HCT116 (cell line): ENCODE measurements around the gene PSMD11. TPM values are rescaled to one million over a fixed set of nuclear protein-coding genes. Genes with fewer than 3 reads are reported as not detected.
A peak's percentile ranks its signal among the peaks of the same experiment; 100 is the strongest.

Experiments used
- ATAC-seq: fragments of 200-7000 bp; cut with Tn5 transposase; 2 replicates; pipeline ENCODE4 v1.9.1; 2020; ENCODE audit warnings: mild to moderate bottlenecking, moderate library complexity
- BruUV-seq: library from RNA; stranded (reverse); fragments of 400-500 nt; replicated peaks from 2 replicates; lab custom pipeline; 2021; lab: Mats Ljungman, UMichigan
- CTCF ChIA-PET: fragments of 300-600 bp; sonication (Branson Sonifier 250); formaldehyde crosslinking; loops from one replicate; lab custom pipeline; 2021; ENCODE audit warnings: antibody characterized with exemption; lab: Charles Lee
- POLR2A ChIA-PET: fragments of 300-600, 350-600 bp; sonication (Branson Sonifier 250); formaldehyde crosslinking; loops from one replicate; lab custom pipeline; 2021; ENCODE audit warnings: antibody characterized with exemption; lab: Charles Lee
- RAD21 ChIA-PET, 2 experiments: fragments of 300-600 bp; sonication (Branson Sonifier 250); formaldehyde crosslinking; loops; one replicate each; lab custom pipeline; 2023; ENCODE audit warnings: low total read pairs in 2 of 2; ENCODE audit not compliant: uncharacterized antibody in 2 of 2, unreplicated experiment in 2 of 2, low non-redundant PET in 1 of 2; lab: Charles Lee
- DNase-seq: peaks from one replicate; pipeline ENCODE4 v3.0.0-alpha.2; 2010; ENCODE audit warnings: low read depth, low spot score
- H2AFZ ChIP-seq: fragments of 200-600 bp; shearing (Covaris generic), sonication (generic); 2 replicates; pipeline ENCODE4 v1.6.1; 2017; ENCODE audit warnings: low read depth, mixed run types, mixed read lengths, antibody characterized with exemption, low read length; ENCODE audit not compliant: poor library complexity, severe bottlenecking
- H3K27ac ChIP-seq: 2 replicates; pipeline ENCODE4 v1.5.1; 2012; ENCODE audit warnings: low read depth, low read length
- H3K27me3 ChIP-seq: fragments of 200-600 bp; sonication (generic); 2 replicates; pipeline ENCODE4 v1.6.1; 2016; ENCODE audit warnings: mixed run types, low read length, mixed read lengths; ENCODE audit not compliant: insufficient read depth
- H3K36me3 ChIP-seq, 2 experiments: fragments of 200-500 bp in 1 of 2; fragments of 200-600 bp in 1 of 2; sonication (Bioruptor generic) in 1 of 2; sonication (generic) in 1 of 2; 2 replicates each; pipeline versions ENCODE4 v1.5.1 to v1.6.1; 2014 to 2016; ENCODE audit warnings: low read length in 2 of 2, inconsistent platforms in 1 of 2, mixed read lengths in 1 of 2, mixed run types in 1 of 2; ENCODE audit not compliant: insufficient read depth in 2 of 2, control insufficient read depth in 1 of 2
- H3K4me1 ChIP-seq, 2 experiments: fragments of 200-600 bp in 1 of 2; sonication (generic) in 1 of 2; 2 replicates each; pipeline versions ENCODE4 v1.5.1 to v1.6.1; 2012 to 2017; ENCODE audit warnings: low read length in 2 of 2, inconsistent platforms in 1 of 2, mild to moderate bottlenecking in 1 of 2, mixed read lengths in 1 of 2, mixed run types in 1 of 2, moderate library complexity in 1 of 2; ENCODE audit not compliant: insufficient read depth in 2 of 2, control insufficient read depth in 1 of 2
- H3K4me2 ChIP-seq: fragments of 200-600 bp; sonication (generic); 2 replicates; pipeline ENCODE4 v1.6.1; 2017; ENCODE audit warnings: mixed run types, low read length, mixed read lengths
- H3K4me3 ChIP-seq, 2 experiments: fragments of 200-600 bp in 1 of 2; sonication (generic) in 1 of 2; replicated peaks in 1 of 2; 2 replicates each; pipeline ENCODE4 v1.5.1; 2011 to 2016; ENCODE audit warnings: low read length in 2 of 2, control low read depth in 1 of 2, low read depth in 1 of 2, mild to moderate bottlenecking in 1 of 2, mixed read lengths in 1 of 2, mixed run types in 1 of 2
- H3K79me2 ChIP-seq: fragments of 200-600 bp; sonication (generic); 2 replicates; pipeline ENCODE4 v1.6.1; 2017; ENCODE audit warnings: mild to moderate bottlenecking, mixed run types, low read length, moderate library complexity, mixed read lengths; ENCODE audit not compliant: insufficient read depth
- H3K9ac ChIP-seq: fragments of 200-600 bp; sonication (generic); 2 replicates; pipeline ENCODE4 v1.6.1; 2016; ENCODE audit warnings: low read length, mixed read lengths
- H3K9me2 ChIP-seq: fragments of 200-600 bp; sonication (generic), shearing (Covaris generic); 2 replicates; pipeline ENCODE4 v1.6.1; 2017; ENCODE audit warnings: mixed run types, mild to moderate bottlenecking, moderate library complexity; ENCODE audit not compliant: insufficient read depth
- H3K9me3 ChIP-seq, 2 experiments: fragments of 200-500 bp in 1 of 2; fragments of 200-600 bp in 1 of 2; sonication (Bioruptor generic) in 1 of 2; sonication (generic) in 1 of 2; 2 replicates each; pipeline ENCODE4 v1.6.1; 2014 to 2017; ENCODE audit warnings: low read length in 2 of 2, mixed read lengths in 2 of 2, inconsistent platforms in 1 of 2, low read depth in 1 of 2, mild to moderate bottlenecking in 1 of 2, mixed run types in 1 of 2, moderate library complexity in 1 of 2; ENCODE audit not compliant: control insufficient read depth in 1 of 2, insufficient read depth in 1 of 2
- H4K20me1 ChIP-seq: fragments of 200-600 bp; sonication (generic), shearing (Covaris generic); 2 replicates; pipeline ENCODE4 v1.6.1; 2017; ENCODE audit warnings: mixed run types, mild to moderate bottlenecking, moderate library complexity; ENCODE audit not compliant: insufficient read depth
- FOSL1 ChIP-seq: IDR thresholded peaks from 2 replicates; pipeline ENCODE4 v1.6.1; 2012; ENCODE audit warnings: low read depth
- JUND ChIP-seq: IDR thresholded peaks from 2 replicates; pipeline ENCODE4 v1.6.1; 2012
- REST ChIP-seq: IDR thresholded peaks from 2 replicates; pipeline ENCODE4 v1.6.1; 2012; ENCODE audit warnings: low read depth
- intact Hi-C: fragments of 100-400 bp; cut with micrococcal nuclease; formaldehyde crosslinking; loops from 2 replicates; pipeline ENCODE4 v1.10.0; 2022
- total RNA-seq: library from RNA; stranded (reverse); gene quantifications from one replicate; pipeline ENCODE4 v1.2.1, GENCODE V29; 2021; ENCODE audit not compliant: unreplicated experiment

PSMD11 gene
- total RNA-seq, 1 experiment from 2014 or later = 143 TPM

- no peaks in the 10 kb centered on the region for H3K79me2 ChIP-seq
- H3K4me3 ChIP-seq = peak overlapping the region in 1 of 2 experiments; percentile 4; a peak in 1 of 4 replicates
- no peak overlapping the region for H2AFZ ChIP-seq
- DNase-seq = no peak
- peaks cover 21 to 44% of the 10 kb centered on the region in 2 experiments for H3K4me1 ChIP-seq
- 0 out of 2 replicates have a peak overlapping the region, but pooled peaks have one; percentile 20 for H3K9ac ChIP-seq
- TF ChIP-seq FOSL1 = peak; percentile 43; the same call in 1 of the 2 replicates
- peak; percentile 30; the same call in 1 of the 2 replicates for TF ChIP-seq JUND
- TF ChIP-seq REST = no peak
- intact Hi-C loops = no loop called here
- peak; percentile 64 for ATAC-seq
- RAD21 ChIA-PET = no interaction called here
- no peaks in the 10 kb centered on the region for H3K36me3 ChIP-seq
- H3K9me3 ChIP-seq = no peaks in the 10 kb centered on the region
- no peaks in the 10 kb centered on the region for H3K9me2 ChIP-seq
- BruUV-seq = no TSS peak
- CTCF ChIA-PET = interaction anchor here (1.0 kb wide), 1 partner anchor 35 kb away, joined by 3 read pairs; no protein-coding TSS in a partner anchor
- peak overlapping the region; percentile 55 for H3K4me2 ChIP-seq
- POLR2A ChIA-PET = no interaction called here
- H4K20me1 ChIP-seq = no peaks in the 10 kb centered on the region
- H3K27me3 ChIP-seq = no peaks in the 10 kb centered on the region
- H3K27ac ChIP-seq = no peak overlapping the region
Measured at GRCh38 chr17:32496395-32497073, 52.2 kb downstream of the PSMD11 start.
